CD4-positive, alpha-beta T cell treated with Interleukin-4 for 4 hours (primary cell): ENCODE measurements around the gene SLC25A47.
A peak's percentile ranks its signal among the peaks of the same experiment; 100 is the strongest.

Experiments used
- DNase-seq: peaks from one replicate; pipeline ENCODE4 v3.0.0-alpha.2; 2020

SLC25A47 gene

DNA sequence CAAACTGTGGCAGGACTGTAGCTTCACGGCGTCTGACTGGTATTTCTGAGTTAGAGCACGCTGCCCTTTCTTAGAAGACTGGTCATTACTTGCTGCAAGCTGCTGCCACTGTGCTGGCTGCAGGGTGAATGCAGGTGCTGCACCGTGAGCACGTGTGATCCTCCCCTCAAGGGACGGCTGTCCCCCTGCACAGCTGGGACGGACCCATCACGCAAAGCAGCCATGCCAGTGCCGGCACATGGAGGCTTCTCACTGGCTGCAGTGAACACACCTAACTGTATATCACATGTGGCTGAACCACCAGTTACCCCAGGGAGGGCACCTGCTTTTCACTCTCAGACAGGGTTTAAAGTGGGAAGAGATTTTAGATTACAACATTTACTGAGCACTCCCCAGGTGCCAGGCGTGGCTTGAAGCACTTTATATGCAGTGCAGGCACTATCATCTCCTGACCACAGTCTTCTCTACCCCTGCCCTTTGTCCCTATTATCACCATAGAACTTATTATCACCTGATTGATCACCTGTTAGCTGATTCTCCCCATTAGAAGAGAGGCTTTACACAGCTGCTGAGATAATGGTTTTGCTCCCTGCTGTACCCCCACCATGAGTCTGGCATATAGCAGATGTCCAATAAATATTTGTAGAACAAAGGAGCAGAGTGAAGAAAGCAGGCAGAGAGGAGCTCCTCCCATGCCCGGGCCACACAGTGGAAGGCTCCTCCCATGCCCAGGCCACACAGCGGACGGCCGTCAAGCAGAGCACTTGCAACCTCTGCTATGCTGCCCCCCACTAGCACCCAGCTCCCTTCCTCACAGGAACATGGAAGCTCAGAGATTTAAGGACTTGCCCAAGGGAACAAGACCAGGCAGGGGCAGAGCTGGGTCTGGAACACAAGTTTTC lies 25.9 kb downstream of the SLC25A47 start:
- DNase-seq = no peak

DNA sequence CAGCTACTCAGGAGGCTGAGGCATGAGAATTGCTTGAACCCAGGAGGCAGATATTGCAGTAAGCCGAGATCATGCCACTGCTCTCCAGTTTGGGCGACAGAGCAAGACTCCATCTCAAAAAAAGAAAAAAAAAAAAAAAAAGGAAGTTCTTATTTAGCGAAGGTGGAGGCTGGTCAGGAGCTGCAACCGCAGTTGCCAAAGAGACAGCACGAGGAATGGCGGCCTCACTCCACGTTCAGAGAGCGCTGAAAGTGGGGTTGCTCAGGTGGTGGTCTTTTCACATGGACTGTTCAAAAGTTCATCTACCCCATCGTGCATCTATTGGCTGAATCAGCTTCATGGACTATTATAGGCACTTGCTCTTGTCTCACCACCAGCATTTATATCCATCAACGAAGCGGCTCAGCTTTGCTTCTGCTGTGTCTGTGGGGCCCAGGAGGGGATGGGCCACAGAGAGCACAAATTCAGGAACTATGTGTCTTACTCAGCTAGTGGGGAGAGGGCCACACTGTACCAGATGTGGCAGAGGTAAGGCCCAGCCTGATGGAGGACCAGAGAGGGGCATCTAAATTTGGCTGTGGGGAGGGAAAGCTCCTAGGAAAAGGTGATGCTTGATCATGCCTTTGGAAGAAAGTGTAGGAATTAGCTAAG lies 27.3 kb downstream of the SLC25A47 start:
- DNase-seq = no peak

DNA sequence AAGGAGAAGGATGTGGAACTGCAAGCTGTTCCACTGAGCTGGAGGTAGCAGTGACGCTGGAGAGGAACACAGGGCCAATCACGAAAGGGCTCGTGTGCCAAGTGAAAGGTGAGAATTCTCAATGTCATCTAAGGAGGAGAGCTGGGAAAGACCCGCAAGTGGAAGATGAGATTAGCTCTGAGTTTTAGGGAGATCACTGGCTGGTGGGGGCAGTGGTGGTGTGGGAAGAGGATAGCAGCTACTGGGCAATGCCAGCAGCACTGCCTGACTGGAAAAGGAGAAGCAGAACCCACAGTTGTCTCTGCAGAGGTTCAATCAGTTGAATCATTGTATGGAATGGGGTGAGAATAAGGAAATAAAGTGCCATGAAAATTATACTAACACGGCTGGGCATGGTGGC lies 27.8 kb downstream of the SLC25A47 start:
- DNase-seq = no peak

GRCh38 chr14:100358396-100358795 lies 35.3 kb downstream of the SLC25A47 start:
- no peak for DNase-seq

GRCh38 chr14:100359111-100359510 lies 36.0 kb downstream of the SLC25A47 start:
- no peak for DNase-seq

- no peak for DNase-seq
Observed at GRCh38 chr14:100359881-100360280, 36.7 kb downstream of the SLC25A47 start.

DNA sequence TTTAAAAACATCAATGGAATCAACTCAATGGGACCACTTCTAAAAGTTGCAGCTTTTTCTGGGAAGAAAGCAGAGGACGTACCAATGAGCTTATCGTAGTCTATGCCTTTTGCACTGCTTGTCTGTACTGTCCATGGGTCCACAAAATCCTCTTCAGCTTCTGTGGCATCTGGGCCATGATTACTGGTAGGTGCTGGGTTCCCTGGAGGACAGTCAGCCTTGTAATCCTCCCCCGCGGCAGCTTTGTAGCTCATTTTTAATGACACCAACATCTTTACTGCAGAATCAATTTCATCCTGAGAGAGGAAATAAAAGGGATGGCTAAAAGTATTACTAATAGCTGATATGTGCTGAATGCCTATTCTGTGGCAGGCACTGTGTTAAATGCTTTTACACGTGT lies 38.5 kb downstream of the SLC25A47 start:
- no peak for DNase-seq

DNA sequence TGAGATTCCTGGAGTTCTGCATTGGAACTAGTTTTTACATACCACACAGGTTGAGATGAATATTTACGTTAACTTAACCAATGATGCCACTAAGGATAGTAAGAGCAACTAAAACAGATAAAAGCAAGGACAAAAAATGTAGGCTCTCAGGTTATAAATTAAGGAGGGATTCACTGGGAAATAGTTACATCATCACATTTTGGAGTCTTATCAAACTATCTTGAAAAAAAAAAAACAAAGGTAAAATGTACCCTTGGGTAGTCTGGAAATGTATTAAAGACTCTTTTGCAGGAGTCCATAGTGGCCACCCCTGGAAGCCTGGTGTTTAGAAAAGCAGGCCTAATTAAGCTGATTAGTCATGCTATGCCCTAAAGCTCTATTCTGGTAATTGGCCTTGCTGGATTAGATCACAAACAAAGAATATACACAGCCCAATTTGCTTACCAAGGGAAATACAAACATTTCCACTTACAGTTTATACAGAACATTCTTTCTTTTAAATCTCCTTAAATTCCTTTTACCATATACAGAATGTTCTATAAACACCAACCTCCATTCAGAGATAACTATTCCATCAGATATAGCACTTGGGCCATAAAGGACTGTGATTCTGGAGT lies 39.3 kb downstream of the SLC25A47 start:
- no peak for DNase-seq

DNA sequence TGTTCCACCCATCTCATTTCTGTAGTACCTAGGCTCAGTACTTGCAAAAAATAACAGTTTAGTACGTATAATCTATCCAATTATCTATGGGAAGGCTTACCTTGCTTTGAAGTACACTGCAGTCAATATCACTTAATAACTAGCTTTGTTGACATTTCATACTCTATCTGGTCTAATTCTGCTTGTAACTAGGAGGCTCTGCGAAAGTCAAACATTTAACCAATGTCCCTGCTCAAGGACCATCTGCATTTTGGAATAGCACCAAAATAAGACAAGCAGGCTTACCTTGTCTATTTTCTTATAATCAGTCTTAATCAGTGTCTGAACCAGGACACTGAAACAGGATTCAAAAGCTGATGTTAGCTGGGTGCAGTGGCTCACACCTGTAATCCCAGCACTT lies 39.9 kb downstream of the SLC25A47 start:
- no peak for DNase-seq

- DNase-seq = no peak
Observed at GRCh38 chr14:100364403-100364802, 41.3 kb downstream of the SLC25A47 start.

- DNase-seq = no peak
Observed at GRCh38 chr14:100365741-100366140, 42.6 kb downstream of the SLC25A47 start.

- DNase-seq = no peak
Observed at GRCh38 chr14:100369019-100369418, 45.9 kb downstream of the SLC25A47 start.

DNA sequence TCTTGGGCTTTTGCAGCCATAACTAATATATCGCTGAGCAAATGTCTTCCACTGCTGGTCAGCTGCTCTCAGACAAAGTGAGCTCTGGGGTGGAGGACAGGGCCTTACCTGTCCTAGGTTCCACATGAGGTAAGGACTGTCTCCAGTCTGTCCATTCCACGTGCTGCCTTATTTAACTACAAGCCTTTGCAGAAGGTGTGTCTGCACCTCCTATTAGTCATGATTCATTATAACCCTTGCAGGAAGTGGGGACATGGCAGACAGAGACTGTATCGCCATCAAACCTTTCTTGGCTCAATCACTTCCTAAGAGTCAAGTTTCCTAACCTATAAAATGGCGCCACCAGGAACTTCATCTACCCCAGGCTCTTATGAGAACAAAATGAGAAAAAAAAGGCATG lies 46.9 kb downstream of the SLC25A47 start:
- no peak for DNase-seq

DNA sequence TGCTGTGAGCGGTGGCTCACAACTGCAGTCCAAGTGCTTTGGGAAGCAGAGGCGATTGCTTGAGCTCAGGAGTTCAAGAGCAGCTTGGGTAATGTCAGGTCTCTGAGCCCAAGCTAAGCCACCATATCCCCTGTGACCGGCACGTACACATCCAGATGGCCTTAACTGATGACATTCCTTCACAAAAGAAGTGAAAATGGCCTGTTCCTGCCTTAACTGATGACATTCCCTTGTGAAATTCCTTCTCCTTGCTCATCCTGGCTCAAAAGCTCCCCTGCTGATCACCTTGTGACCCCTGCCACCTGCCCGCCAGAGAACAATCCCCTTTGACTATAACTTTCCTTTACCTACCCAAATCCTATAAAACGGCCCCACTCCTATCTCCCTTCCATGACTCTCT lies 48.6 kb downstream of the SLC25A47 start:
- DNase-seq = no peak

GRCh38 chr14:100372357-100373048 lies 49.4 kb downstream of the SLC25A47 start:
- DNase-seq = no peak

DNA sequence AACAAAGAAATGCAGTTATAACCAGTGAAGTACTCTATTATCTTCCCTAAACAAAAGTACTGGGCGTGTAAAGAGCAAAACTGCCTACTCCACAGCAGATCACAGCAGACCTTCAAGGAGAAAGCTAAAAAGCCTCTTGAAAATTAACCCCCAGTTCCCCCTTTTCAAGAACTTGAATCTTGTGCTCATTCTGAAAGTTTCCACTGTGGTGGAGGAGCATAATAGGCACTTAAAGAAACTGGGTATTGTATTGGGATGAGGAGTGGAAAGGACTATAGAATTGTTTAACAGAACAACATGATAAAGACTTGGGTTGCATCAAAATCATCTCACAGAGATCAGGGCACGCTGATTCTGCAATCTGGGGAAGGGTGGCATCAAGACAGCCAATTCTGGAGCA lies 51.1 kb downstream of the SLC25A47 start:
- no peak for DNase-seq

DNA sequence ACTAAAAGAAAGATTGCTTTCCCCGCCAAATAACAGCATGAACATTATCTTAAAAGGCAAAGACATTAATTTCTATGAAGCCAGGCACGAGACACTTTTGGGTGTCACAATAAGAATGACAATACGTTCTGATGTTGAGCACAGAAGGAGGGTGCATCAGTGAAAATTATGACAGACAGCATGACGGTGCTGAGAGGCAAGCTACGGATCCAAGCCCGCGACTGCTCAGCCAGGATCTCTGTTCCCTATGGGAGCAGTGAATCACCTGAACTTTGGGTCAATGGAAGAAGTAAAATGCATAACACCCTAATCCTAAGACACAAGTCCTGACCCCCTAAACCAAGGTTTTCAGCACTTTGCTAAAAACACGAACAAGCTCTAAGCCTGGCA lies 51.7 kb downstream of the SLC25A47 start:
- no peak for DNase-seq

- peak; percentile 45 for DNase-seq
Observed at GRCh38 chr14:100375266-100375962, 52.3 kb downstream of the SLC25A47 start.

DNA sequence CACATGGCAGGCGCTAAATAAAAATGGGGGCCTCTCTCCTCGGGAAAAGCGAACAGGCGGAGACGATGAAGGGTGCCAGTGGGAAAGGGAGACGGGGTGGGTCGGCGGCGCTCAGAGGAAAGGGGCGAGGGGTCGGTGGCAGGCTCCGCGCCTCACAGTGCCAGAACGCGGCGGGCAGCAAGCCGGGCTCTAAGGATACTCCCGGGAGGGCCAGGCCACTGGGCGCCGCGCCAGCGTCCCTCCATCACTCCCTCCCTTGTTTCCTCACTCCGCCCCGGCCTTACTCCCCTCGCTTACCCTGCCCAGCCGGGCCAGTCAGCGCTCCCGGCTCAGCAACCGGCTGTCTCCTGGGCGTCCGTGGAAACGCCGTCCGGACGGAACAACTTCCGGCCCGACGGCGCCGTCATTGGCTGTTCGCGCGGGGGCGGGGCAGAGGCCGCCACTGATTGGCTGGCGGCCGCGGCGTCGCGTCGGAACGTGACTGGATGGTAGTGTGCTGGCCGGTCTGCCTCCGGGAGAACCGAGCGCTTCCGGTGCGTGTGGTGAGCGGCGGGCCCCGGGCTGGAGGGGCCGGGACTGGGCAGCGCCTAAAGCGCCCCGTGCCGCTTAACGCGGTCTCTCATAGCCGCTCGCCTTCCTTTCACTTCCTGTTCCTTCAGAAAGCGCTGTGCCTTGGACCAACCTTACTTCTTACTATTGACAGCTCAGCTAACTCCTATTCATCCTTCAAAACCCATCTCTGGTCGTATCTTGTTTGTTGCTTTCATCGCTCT lies 53.0 kb downstream of the SLC25A47 start, which contains the start of gene WDR25:
TSS of gene WDR25 (plus strand) at position 523 of the 773 bp plus-strand sequence.
- DNase-seq = peak; percentile 90

- no peak for DNase-seq
Observed at GRCh38 chr14:100376751-100377171, 53.6 kb downstream of the SLC25A47 start.
